KMS-11 (cell line): ENCODE data around the gene AOPEP.

Experiments
- H2AFZ ChIP-seq: fragments of 200-600 bp; sonication (generic); 2 replicates; pipeline ENCODE4 v1.6.1; 2016; ENCODE audit warnings: antibody characterized with exemption, mixed run types, low read depth
- H3K27ac ChIP-seq: fragments of 200-600 bp; sonication (generic); 2 replicates; pipeline ENCODE4 v1.6.1; 2016; ENCODE audit warnings: mild to moderate bottlenecking, mixed run types
- H3K27me3 ChIP-seq: fragments of 200-600 bp; sonication (generic); 2 replicates; pipeline ENCODE4 v1.6.1; 2017; ENCODE audit warnings: mild to moderate bottlenecking, low read depth, mixed run types, moderate library complexity; ENCODE audit not compliant: insufficient read depth
- H3K36me3 ChIP-seq: fragments of 200-600 bp; sonication (generic); 2 replicates; pipeline ENCODE4 v1.6.1; 2017; ENCODE audit warnings: mild to moderate bottlenecking, mixed run types; ENCODE audit not compliant: insufficient read depth
- H3K4me1 ChIP-seq: fragments of 200-600 bp; sonication (generic); 2 replicates; pipeline ENCODE4 v1.6.1; 2016; ENCODE audit warnings: mild to moderate bottlenecking, low read depth, mixed run types; ENCODE audit not compliant: poor library complexity, severe bottlenecking
- H3K4me2 ChIP-seq: fragments of 200-600 bp; sonication (generic); 2 replicates; pipeline ENCODE4 v1.7.0; 2016; ENCODE audit warnings: mild to moderate bottlenecking, mixed run types
- H3K4me3 ChIP-seq: fragments of 200-600 bp; sonication (generic); IDR thresholded peaks from 2 replicates; pipeline ENCODE4 v1.6.1; 2017; ENCODE audit warnings: low read depth, low read length, mixed read lengths; ENCODE audit not compliant: insufficient read depth
- H3K79me2 ChIP-seq: fragments of 200-600 bp; sonication (generic); 2 replicates; pipeline ENCODE4 v1.6.1; 2016; ENCODE audit warnings: low read depth, mixed run types; ENCODE audit not compliant: insufficient read depth
- H3K9ac ChIP-seq: fragments of 200-600 bp; sonication (generic); 2 replicates; pipeline ENCODE4 v1.6.1; 2016; ENCODE audit warnings: mild to moderate bottlenecking, mixed run types
- H4K20me1 ChIP-seq: fragments of 200-600 bp; sonication (generic); 2 replicates; pipeline ENCODE4 v1.6.1; 2016; ENCODE audit warnings: mild to moderate bottlenecking, mixed run types; ENCODE audit not compliant: insufficient read depth
- CTCF ChIP-seq: fragments of 200-600 bp; sonication (generic); conservative IDR thresholded peaks from 2 replicates; pipeline ENCODE4 v1.6.1; 2017; ENCODE audit warnings: low read depth, mild to moderate bottlenecking, antibody characterized with exemption, low read length, moderate library complexity, mixed read lengths

Gene AOPEP

GRCh38 chr9:94931036-94931633 lies 204.6 kb downstream of the AOPEP start:
- Histone ChIP-seq H3K79me2 (no peaks in the 10 kb centered on the region), H3K36me3 (no peaks in the 10 kb centered on the region), H3K4me2 (no peak overlapping the region), H3K4me1 (no peaks in the 10 kb centered on the region), H3K9ac (no peak overlapping the region), H2AFZ (no peak overlapping the region), H3K4me3 (no peak overlapping the region), H4K20me1 (no peaks in the 10 kb centered on the region), H3K27me3 (no peaks in the 10 kb centered on the region), H3K27ac (no peak overlapping the region)
- TF ChIP-seq CTCF: no peak

- H3K79me2 ChIP-seq: no peaks in the 10 kb centered on the region
- H3K9ac ChIP-seq: no peak overlapping the region
- no peak for TF ChIP-seq CTCF
- H3K4me2 ChIP-seq: no peak overlapping the region
- H3K4me3 ChIP-seq: no peak overlapping the region
- H3K36me3 ChIP-seq: no peaks in the 10 kb centered on the region
- no peaks in the 10 kb centered on the region for H3K4me1 ChIP-seq
- no peaks in the 10 kb centered on the region for H3K27me3 ChIP-seq
- H3K27ac ChIP-seq: no peak overlapping the region
- no peak overlapping the region for H2AFZ ChIP-seq
- no peaks in the 10 kb centered on the region for H4K20me1 ChIP-seq
Measured at GRCh38 chr9:94931740-94932139, 205.2 kb downstream of the AOPEP start.

- H3K27ac ChIP-seq: no peak overlapping the region
- no peaks in the 10 kb centered on the region for H3K4me1 ChIP-seq
- no peak overlapping the region for H3K4me3 ChIP-seq
- H3K9ac ChIP-seq: no peak overlapping the region
- no peak overlapping the region for H2AFZ ChIP-seq
- no peaks in the 10 kb centered on the region for H4K20me1 ChIP-seq
- H3K36me3 ChIP-seq: no peaks in the 10 kb centered on the region
- H3K27me3 ChIP-seq: no peaks in the 10 kb centered on the region
- no peaks in the 10 kb centered on the region for H3K79me2 ChIP-seq
- no peak for TF ChIP-seq CTCF
- no peak overlapping the region for H3K4me2 ChIP-seq
Measured at GRCh38 chr9:94932652-94933510, 206.4 kb downstream of the AOPEP start.

GRCh38 chr9:94933511-94933828 lies 207.0 kb downstream of the AOPEP start:
- no peaks in the 10 kb centered on the region for H3K79me2 ChIP-seq
- no peaks in the 10 kb centered on the region for H4K20me1 ChIP-seq
- H3K9ac ChIP-seq: no peak overlapping the region
- H3K4me3 ChIP-seq: no peak overlapping the region
- H3K27me3 ChIP-seq: no peaks in the 10 kb centered on the region
- no peak overlapping the region for H3K27ac ChIP-seq
- H2AFZ ChIP-seq: no peak overlapping the region
- TF ChIP-seq CTCF: no peak
- no peaks in the 10 kb centered on the region for H3K36me3 ChIP-seq
- no peak overlapping the region for H3K4me2 ChIP-seq
- no peaks in the 10 kb centered on the region for H3K4me1 ChIP-seq
